Stimulated activated CD8-positive, alpha-beta memory T cell treated with anti-CD3 and anti-CD28 coated beads, Interleukin-15, amount 100 ng/mL, for 24 hours (primary cell): ENCODE results near the gene FAM171A1.

Experiments used
- DNase-seq: peaks from one replicate; pipeline ENCODE4 v3.0.0-alpha.2; 2020; ENCODE audit warnings: low read depth

The FAM171A1 gene

GRCh38 chr10:15242261-15242840 is 128.7 kb downstream of the FAM171A1 start:
- no peak for DNase-seq

GRCh38 chr10:15241306-15241705 is 129.8 kb downstream of the FAM171A1 start:
- no peak for DNase-seq

GRCh38 chr10:15238555-15239335 is 132.3 kb downstream of the FAM171A1 start:
- no peak for DNase-seq

- no peak for DNase-seq
Observed at GRCh38 chr10:15237351-15237750, 133.7 kb downstream of the FAM171A1 start.

- DNase-seq = no peak
Observed at GRCh38 chr10:15236340-15236739, 134.7 kb downstream of the FAM171A1 start.

- DNase-seq = no peak
Observed at GRCh38 chr10:15232279-15232678, 138.8 kb downstream of the FAM171A1 start.

- DNase-seq = no peak
Observed at GRCh38 chr10:15231426-15231825, 139.7 kb downstream of the FAM171A1 start.

GRCh38 chr10:15230257-15230656 is 140.8 kb downstream of the FAM171A1 start:
- no peak for DNase-seq

- no peak for DNase-seq
Observed at GRCh38 chr10:15229268-15229667, 141.8 kb downstream of the FAM171A1 start.

GRCh38 chr10:15228426-15228825 is 142.7 kb downstream of the FAM171A1 start:
- no peak for DNase-seq

GRCh38 chr10:15227611-15228372 is 143.3 kb downstream of the FAM171A1 start:
- no peak for DNase-seq

- DNase-seq = no peak
Observed at GRCh38 chr10:15225511-15225910, 145.6 kb downstream of the FAM171A1 start.

- no peak for DNase-seq
Observed at GRCh38 chr10:15224948-15225347, 146.1 kb downstream of the FAM171A1 start.

- DNase-seq = no peak
Observed at GRCh38 chr10:15223174-15223573, 147.9 kb downstream of the FAM171A1 start.

GRCh38 chr10:15222511-15222910 is 148.6 kb downstream of the FAM171A1 start:
- no peak for DNase-seq

GRCh38 chr10:15220445-15220844 is 150.6 kb downstream of the FAM171A1 start:
- no peak for DNase-seq

GRCh38 chr10:15216700-15217099 is 154.4 kb downstream of the FAM171A1 start:
- no peak for DNase-seq

GRCh38 chr10:15214237-15214636 is 156.9 kb downstream of the FAM171A1 start:
- DNase-seq = no peak

GRCh38 chr10:15213461-15213861 is 157.6 kb downstream of the FAM171A1 start:
- DNase-seq = no peak

GRCh38 chr10:15211464-15211979 is 159.6 kb downstream of the FAM171A1 start:
- no peak for DNase-seq

GRCh38 chr10:15210521-15210920 is 160.6 kb downstream of the FAM171A1 start:
- DNase-seq = no peak

GRCh38 chr10:15209827-15210509 is 161.1 kb downstream of the FAM171A1 start:
- peak; percentile 50 for DNase-seq
